HG02981 (cell line): Measurements from ENCODE around the gene SBNO2.

ENCODE experiments used
- ATAC-seq: cut with Tn5 transposase; IDR thresholded peaks from one replicate; pipeline ENCODE4 v1.9.1; 2021; ENCODE audit warnings: mild to moderate bottlenecking, moderate library complexity; ENCODE audit not compliant: unreplicated experiment

The SBNO2 gene

GRCh38 chr19:1156305-1156801 is 17.7 kb downstream of the SBNO2 start:
- no peak for ATAC-seq

DNA sequence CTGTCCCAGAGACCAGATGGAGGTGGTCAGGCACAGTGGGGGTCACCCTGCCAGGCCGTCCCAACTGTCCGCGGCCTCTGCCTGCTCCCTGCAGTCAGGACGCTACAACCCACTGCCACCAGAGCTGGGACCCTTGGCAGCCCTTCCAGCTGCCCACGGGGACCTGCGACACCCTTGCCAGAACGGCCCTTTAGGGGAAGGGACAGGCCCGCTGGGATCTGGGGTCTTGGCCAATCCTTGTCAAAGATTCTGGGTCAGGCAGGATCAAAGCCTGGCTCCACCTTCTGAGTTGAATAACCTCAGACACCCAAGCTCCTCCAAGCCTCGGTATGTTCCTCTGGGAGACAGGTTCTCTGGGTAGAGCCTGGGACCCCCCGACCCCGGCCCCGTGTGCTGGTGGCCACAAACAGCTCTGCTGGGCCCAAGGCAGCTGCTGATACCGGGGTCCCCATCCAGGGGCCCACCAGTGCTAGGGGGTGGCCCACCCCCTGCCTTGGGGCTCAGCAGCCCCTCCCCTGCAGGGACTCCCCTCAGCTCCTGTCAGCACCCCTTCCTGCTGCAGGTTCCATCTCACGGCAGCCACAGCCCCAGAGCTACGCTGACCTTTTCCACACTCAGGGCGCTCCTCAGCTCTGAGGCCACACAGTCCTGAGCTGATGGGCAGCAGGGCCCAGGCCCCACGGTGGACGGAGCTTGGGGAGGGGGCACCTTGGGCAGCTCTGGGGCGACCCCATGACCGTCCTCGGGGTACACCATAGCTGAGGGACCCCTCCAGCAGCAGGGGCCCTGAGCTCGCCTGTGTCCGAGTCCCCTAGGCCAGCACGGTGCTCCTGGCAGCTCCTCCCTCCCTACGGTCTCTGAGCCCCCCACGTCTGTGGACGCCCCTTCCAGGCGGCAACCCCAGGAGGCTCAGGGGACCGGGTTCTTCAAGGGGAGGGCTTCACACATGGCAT is 18.4 kb downstream of the SBNO2 start:
- no peak for ATAC-seq

DNA sequence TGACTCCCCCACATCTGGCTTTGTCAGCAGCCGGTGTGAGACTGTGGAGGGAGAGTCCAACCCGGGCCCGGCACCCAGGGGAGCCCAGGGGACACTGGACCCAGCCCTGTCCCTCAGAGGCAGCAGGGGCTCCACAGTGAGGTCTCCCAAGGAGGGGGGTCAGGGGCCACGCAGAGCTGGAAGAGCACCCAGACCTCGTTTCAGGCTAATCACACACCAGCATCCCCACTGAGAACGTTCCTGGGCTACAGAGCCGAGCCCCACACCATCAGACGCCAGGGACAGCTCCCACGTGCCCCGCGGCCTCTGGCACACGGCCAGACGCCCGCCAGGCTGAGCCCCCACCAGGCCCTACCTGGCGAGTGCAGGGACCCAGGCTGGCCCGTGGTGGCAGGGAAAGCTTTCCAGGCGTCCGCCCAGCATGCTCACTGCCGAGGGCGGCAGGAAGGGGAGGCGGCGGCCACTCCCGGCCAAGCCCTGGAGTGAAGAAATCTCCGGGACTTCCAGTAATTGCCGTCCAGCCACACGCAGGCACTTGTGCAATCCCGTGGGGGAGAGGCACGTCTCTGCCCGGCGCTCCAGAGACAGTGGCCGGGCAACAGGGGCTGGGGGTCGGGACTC is 19.2 kb downstream of the SBNO2 start:
- ATAC-seq = no peak

DNA sequence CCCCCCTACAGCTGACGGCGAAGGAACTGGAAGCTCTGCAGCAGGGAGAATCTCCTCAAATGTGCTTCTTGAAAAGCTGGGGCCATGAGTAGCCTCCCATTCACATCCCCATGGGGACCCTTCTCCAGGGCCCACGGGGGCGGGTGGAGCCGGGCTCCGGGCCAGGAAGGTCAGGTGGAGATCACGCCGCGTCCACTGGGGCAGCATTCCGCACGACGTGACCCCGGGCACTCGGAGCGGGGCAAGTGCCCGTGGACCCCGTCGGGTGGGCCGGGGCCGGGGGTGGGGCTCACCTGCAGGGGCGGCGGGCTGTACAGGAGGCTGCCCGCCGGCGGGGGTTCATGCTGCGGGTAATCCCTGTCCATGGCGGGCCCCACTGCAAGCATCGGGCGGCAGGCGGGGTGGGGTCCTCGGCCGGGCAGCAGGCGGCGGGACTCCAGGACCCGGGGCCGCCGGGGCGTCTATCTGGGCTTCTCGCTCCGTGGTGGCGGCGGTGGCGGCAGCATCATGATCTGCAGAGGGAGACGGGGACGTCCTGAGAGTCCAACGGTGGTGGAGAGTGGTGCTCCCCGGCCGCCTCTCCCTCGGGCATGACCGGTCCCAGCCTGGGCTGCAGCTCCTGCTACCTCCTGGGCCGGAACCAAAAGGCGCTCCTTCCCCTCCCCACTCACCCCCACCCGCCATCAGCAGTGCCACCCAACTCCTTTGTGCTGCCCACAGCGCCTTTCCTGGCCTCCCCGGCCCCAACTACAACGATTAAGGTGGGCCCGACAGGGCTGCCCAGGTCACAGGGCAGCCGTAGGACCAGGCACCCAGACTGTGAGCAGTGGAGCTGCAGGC is 20.0 kb downstream of the SBNO2 start:
- no peak for ATAC-seq

GRCh38 chr19:1151917-1152587 is 22.0 kb downstream of the SBNO2 start:
- no peak for ATAC-seq

- ATAC-seq = no peak
These were observed 22.9 kb downstream of the SBNO2 start for GRCh38 chr19:1151037-1151724.

GRCh38 chr19:1150333-1151036 is 23.6 kb downstream of the SBNO2 start:
- no peak for ATAC-seq

GRCh38 chr19:1149259-1150045 is 24.6 kb downstream of the SBNO2 start:
- ATAC-seq = no peak

DNA sequence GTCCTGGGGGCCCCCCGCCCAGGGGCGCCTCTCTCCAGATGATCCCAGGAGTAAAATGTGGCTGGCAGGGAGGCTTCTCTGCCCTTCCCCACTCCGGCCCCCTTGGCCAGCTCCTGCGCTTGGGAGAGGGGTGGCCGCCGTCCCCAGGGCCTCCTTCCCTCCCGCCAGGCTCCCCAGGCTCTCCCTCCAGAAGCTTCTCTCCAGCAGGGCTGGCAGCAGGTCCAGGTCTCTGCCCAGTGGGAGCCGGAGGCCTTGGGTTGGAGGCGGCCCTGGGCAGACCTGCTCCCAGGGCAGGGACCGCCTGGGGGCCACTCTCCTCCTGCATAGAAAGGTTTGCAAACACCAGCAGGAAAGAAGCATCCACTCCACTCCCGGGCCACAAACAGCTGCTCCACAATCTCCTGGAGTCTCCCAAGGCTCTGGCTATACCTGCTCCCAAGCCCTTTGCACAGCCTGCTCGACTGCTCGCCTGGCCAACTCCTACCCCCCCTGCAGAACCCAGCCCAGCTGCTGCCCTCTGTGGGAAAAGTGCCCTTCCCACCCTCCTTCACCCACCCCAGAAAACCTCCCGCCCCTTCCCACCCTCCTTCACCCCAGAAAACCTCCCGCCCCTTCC is 26.0 kb downstream of the SBNO2 start:
- no peak for ATAC-seq

DNA sequence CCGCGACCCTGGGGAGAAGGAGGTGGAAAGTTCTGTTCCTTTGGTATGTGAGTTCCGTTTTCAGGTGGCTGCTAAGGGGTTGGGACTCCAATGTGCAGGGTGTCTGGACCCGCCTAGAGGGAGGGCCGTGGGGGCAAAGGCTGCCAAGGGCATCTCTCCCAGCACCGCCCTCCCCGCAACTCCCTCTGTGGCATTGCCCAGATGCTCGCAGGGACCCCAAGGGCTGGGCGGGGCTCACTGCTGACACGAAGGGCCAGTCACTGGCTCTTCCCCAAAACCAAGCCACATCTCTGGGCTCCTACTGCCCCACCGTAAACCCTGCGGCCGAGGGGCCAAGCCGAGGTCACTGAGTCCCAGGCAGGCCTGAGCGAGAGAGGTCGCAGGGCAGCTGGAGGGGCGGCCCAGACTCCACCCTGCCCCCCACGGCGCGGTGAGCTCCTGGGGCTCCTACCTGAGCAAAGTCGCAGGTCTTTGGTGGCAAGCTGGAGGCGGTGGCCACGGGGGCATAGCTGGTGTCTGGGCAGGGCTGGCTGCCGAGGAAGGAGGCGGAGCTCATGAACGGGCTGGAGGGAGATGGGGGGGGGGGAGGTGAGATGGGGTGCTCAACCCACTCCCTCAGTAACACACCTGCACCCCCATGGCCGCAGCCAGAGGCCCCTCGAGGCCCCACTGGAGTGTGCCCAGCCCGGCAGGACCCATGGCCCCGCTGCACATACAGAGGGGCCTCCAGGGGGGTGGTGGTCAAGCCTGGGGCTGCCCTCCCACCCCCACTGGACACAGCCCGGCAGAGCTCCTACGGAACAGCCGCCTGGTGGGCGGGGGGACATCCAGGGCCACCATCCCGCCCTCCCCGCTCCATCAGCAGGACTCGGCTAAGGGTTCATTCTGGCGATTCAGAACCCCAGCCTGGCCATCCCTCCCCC is 26.9 kb downstream of the SBNO2 start:
- ATAC-seq = no peak

DNA sequence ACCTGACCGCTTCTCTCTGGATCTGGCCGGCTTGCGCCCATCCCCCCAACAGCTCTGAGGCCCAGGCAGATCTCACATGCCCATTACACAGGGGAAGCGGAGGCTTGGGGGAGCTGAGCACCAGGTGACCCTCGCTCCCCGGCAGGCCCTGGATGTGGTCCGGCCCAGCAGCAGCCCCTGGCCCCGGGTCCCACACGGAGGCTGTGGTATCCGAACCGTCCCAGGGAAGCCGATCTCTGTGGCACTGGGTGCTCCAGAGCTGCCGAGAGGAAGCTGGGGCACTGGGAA is 27.7 kb downstream of the SBNO2 start:
- no peak for ATAC-seq

DNA sequence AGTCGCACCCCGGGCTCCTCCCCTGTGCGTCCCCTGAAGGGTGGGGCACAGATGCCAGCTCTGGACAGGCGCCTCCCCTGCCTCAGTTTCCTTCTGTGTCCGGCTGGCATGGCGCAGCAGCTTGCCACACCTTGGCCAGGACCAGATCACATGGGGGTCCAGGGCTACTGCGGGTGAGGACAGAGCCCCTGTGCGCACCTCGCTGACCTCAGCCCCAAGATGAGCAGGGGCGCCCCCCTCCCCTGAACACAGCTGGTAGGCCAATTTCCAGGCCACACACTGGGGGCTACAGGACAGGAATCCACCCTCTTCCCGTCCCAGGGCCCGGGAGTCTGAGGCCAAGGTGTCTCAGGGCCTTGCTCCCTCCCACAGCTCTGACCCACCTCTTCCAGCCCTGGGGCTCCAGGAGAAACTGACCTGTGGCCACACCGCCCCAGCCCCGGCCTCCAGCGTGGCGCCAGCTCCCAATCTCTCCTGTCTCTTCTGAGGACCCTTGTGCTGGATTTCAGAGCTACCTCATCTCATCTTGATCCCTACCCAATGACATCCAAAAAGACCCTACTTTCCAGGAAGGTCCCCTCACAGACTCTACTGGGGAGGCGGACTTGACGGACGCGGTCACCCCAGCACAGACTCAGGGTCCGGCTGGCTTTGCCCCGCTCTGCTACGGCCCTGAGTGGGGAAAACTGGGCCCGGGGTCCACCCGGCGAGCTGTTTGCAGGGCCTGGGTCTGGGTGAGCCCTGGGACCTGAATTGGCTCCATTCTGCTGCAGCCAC is 28.2 kb downstream of the SBNO2 start:
- no peak for ATAC-seq

- ATAC-seq = no peak
These were observed 29.3 kb downstream of the SBNO2 start for GRCh38 chr19:1144741-1145140.

GRCh38 chr19:1143828-1144399 is 30.2 kb downstream of the SBNO2 start:
- no peak for ATAC-seq

GRCh38 chr19:1141944-1142343 is 32.1 kb downstream of the SBNO2 start:
- ATAC-seq = no peak

DNA sequence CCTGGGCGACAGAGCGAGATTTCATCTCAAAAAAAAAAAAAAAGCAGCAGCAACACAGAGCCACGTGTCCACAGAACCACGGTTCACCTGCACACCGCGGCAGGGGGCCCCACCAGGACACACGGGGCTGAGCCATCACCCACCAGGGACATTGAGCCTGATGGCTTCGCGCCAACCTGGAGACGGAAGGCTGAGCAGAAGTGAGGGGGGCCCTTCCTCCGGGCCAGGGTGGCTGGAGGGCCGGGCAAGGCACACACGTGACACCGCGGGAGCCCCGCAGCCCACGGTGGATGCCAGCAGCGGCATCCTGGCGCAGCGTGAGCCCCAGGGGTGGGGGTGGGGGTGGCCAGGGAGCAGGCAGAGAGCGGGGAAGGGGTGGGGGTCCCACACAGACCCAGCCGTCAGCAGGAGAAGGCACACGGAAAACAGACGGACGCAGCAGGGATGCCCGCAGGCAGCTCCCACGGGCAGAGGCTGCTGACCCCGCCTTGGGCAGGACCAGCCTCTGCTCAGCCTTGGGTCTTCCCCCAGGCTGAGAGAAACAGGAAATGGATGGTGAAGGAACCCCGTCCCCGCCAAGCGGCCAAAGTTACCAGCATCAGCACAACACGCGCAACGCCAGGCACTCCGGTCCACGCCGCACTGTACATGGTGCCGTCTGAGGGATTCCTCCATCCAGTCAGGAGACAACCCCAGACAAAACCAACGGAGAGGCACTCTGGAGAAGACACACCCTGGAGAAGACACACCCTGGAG is 33.6 kb downstream of the SBNO2 start:
- no peak for ATAC-seq
